ENCODE results near the gene TUBGCP3.
"Not testable (repeated sequence)": the region's sequence is repeated elsewhere in the genome, so short reads cannot be mapped to it uniquely, and the experiment has no call there.

Gene TUBGCP3

DNA sequence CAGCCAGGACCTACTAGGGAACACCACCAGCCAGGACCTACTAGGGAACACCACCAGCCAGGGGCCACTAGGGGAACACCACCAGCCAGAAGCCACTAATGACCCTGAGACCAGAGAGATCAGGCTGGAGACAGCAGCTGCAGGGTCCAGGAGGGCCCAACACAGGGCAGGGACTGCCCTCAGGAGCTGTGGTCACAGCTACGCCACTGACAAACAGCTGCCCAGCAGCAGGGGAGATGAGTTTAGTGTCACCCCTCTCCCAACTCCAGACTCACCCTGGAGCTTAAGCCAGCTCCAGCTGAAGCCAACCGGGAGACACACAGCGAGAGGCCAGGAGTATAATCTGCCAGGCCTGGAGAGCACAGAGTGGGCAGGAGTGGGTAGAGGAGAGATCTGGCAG lies 25.7 kb downstream of the TUBGCP3 start:
- in situ Hi-C loops (cut with MboI; ENCODE audit: low pct_unique_long_range_greater_than_20kb, low sequenced_read_pairs, unreplicated experiment) = no loop called here
- DNase-seq (ENCODE audit: low spot score) = no peak
- TF ChIP-seq, protein P1, sequence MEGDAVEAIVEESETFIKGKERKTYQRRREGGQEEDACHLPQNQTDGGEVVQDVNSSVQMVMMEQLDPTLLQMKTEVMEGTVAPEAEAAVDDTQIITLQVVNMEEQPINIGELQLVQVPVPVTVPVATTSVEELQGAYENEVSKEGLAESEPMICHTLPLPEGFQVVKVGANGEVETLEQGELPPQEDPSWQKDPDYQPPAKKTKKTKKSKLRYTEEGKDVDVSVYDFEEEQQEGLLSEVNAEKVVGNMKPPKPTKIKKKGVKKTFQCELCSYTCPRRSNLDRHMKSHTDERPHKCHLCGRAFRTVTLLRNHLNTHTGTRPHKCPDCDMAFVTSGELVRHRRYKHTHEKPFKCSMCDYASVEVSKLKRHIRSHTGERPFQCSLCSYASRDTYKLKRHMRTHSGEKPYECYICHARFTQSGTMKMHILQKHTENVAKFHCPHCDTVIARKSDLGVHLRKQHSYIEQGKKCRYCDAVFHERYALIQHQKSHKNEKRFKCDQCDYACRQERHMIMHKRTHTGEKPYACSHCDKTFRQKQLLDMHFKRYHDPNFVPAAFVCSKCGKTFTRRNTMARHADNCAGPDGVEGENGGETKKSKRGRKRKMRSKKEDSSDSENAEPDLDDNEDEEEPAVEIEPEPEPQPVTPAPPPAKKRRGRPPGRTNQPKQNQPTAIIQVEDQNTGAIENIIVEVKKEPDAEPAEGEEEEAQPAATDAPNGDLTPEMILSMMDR (IDR thresholded peaks at IDR 0.05; ENCODE audit: extremely low read depth, insufficient read depth, missing control alignments) = no peak

DNA sequence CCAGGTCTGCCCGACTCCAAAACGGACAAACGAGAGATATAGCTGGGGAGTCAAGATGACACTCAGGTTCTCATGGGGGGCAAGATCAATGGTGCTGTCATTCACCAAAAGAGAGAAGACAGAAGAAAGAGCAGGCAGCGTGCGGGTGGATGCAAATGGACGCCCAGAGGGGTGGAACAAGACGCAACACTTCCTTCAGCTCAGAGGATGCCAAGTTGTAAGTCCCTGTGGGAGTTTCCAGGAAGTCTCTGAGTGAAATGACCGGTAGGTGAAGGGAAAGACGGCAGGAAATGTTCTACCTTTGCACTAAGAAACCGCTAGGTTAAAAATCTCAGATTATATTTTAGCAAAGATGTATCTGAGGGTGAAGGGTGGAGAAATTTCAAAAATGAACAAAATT lies 26.5 kb downstream of the TUBGCP3 start:
- DNase-seq (ENCODE audit: low spot score) = no peak
- in situ Hi-C loops (cut with MboI; ENCODE audit: low pct_unique_long_range_greater_than_20kb, low sequenced_read_pairs, unreplicated experiment) = no loop called here
- TF ChIP-seq, protein P1 (IDR thresholded peaks at IDR 0.05; ENCODE audit: extremely low read depth, insufficient read depth, missing control alignments) = no peak

DNA sequence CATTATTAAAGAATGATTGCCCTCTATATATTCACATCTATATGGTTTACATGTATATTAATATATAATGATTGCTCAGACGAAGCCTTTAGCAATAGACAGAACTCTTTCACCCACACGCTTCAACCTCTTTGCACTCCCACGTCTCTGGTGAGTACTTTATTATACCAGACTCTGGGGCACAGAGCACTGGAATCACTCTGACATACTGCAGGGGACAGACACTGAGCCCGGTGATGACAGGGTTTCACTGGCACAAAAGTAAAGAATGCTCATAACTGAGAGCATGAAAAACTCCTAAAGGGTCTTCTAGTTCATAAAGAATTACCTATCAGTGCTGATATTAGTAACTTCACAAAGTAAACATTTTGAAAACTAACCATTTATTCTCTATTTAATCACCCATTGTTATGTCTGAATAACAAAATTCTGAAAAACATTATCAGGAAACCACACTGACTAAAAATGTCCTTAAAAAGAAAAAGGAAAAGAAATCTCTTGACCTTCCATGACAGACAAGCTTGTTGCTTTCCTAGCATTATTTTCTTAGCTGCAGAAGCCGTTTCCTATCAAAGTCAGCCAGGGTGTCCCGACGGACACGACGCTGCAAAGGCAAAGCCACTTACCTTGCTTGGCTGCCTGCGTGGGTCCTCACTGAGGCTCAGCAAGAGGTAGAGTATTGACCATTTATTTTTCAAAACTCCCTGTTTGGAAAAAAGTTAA lies 29.1 kb downstream of the TUBGCP3 start:
- in situ Hi-C loops (cut with MboI; ENCODE audit: low pct_unique_long_range_greater_than_20kb, low sequenced_read_pairs, unreplicated experiment) = no loop called here
- DNase-seq (ENCODE audit: low spot score) = no peak
- TF ChIP-seq, protein P1 (IDR thresholded peaks at IDR 0.05; ENCODE audit: extremely low read depth, insufficient read depth, missing control alignments) = no peak

DNA sequence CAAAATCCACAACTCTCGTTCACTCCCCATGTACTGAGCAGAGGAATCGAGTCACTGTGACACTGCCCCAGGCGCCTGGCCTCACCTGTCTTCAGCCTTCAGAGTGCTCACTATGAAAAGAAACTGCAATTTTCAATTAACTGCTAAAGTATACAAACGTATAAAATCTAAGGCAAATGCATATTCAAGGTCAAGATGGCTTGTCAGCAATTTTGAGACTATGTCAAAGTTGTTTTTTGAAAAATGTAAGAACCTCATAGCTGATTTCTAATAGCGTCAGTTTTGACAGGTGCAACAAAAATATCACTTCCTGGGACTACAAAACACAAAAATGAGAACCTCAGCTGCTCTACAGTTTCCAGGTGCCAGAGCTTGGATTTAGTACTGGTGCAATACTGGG lies 31.4 kb downstream of the TUBGCP3 start:
- in situ Hi-C loops (cut with MboI; ENCODE audit: low pct_unique_long_range_greater_than_20kb, low sequenced_read_pairs, unreplicated experiment) = no loop called here
- TF ChIP-seq, protein P1 (IDR thresholded peaks at IDR 0.05; ENCODE audit: extremely low read depth, insufficient read depth, missing control alignments) = no peak
- no peak for DNase-seq (ENCODE audit: low spot score)

DNA sequence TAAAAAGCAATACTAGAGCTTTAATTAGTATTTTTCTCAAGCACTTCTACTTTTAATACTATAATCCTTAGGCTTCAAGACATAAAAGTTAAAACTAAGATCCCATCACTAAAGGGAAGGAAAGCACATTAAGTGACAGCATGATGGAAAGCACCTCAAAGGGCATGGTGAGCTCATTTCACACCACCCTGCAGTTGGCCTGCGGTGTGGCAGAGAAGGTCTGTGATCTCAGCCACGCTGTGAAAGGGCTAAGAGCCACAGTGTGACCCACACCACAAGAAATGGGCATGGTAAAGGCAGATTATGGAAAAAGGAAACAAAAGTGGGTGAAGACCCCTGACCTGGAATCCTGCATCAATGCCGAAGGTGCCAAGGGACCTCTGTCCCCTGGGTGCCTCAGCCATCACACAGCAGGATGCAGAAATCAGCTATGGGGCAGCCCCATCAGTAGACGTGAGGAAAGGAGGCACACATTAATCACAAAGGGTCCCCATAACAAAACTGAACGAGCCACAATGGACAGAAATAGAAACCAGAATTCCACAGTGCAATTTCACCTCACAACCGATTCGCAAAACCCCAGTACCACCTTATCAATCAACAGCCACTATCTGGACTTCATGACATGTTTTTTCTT lies 33.6 kb downstream of the TUBGCP3 start:
- no peak for DNase-seq (ENCODE audit: low spot score)
- in situ Hi-C loops (cut with MboI; ENCODE audit: low pct_unique_long_range_greater_than_20kb, low sequenced_read_pairs, unreplicated experiment) = no loop called here
- TF ChIP-seq, protein P1 (IDR thresholded peaks at IDR 0.05; ENCODE audit: extremely low read depth, insufficient read depth, missing control alignments) = no peak

DNA sequence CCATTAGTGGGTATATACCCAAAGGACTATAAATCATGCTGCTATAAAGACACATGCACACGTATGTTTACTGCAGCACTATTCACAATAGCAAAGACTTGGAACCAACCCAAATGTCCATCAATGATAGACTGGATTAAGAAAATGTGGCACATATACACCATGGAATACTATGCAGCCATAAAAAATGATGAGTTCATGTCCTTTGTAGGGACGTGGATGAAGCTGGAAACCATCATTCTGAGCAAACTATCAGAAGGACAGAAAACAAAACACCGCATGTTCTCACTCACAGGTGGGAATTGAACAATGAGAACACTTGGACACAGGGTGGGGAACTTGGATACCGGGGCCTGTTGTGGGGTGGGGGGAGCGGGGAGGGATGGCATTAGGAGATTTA lies 39.0 kb downstream of the TUBGCP3 start:
- DNase-seq (ENCODE audit: low spot score); in situ Hi-C loops (cut with MboI; ENCODE audit: low pct_unique_long_range_greater_than_20kb, low sequenced_read_pairs, unreplicated experiment): not testable (repeated sequence)

DNA sequence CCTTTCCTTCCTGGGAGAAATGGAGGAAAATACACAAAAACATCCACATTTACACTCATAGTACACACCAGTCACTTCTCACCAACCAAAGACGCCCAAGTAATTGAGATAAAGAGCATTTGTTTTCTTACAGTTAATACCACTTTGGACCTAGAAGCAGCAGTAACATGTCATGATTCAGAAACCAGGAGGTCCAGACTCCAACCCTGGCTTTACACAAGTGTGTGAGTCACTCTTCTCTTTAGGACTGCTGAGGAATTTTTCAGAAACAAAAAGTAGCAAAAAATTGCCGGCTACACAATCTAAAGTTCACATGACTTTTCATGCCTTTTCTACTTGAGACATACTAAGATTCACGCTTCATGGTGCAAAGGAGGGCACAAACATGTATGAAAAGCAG lies 42.1 kb downstream of the TUBGCP3 start:
- in situ Hi-C loops (cut with MboI; ENCODE audit: low pct_unique_long_range_greater_than_20kb, low sequenced_read_pairs, unreplicated experiment) = no loop called here
- TF ChIP-seq, protein P1 (IDR thresholded peaks at IDR 0.05; ENCODE audit: extremely low read depth, insufficient read depth, missing control alignments) = no peak
- no peak for DNase-seq (ENCODE audit: low spot score)
